Suppressor macrophage treated with lipopolysaccharide for 4 hours (primary cell): Measurements from ENCODE around the gene CACNA1I.

ENCODE experiments used
- DNase-seq: peaks from one replicate; pipeline ENCODE4 v3.0.0-alpha.2; 2020

Gene CACNA1I

GRCh38 chr22:39678862-39679490, 108.4 kb downstream of the CACNA1I start:
- no peak for DNase-seq

- no peak for DNase-seq
Measured at GRCh38 chr22:39679652-39680051, 109.1 kb downstream of the CACNA1I start.

GRCh38 chr22:39680486-39680885, 109.9 kb downstream of the CACNA1I start:
- no peak for DNase-seq

GRCh38 chr22:39681038-39681861, 110.7 kb downstream of the CACNA1I start:
- no peak for DNase-seq

- DNase-seq, result no peak
Measured at GRCh38 chr22:39682994-39683393, 112.4 kb downstream of the CACNA1I start.

- no peak for DNase-seq
Measured at GRCh38 chr22:39683639-39684038, 113.1 kb downstream of the CACNA1I start.

- DNase-seq, result no peak
Measured at GRCh38 chr22:39684702-39685281, 114.2 kb downstream of the CACNA1I start.

- no peak for DNase-seq
Measured at GRCh38 chr22:39685336-39686177, 115.0 kb downstream of the CACNA1I start.

GRCh38 chr22:39686178-39686620, 115.6 kb downstream of the CACNA1I start:
- no peak for DNase-seq

- no peak for DNase-seq
Measured at GRCh38 chr22:39686776-39687525, 116.4 kb downstream of the CACNA1I start.

- DNase-seq, result no peak
Measured at GRCh38 chr22:39688186-39688785, 117.7 kb downstream of the CACNA1I start.

GRCh38 chr22:39689421-39689820, 118.9 kb downstream of the CACNA1I start:
- no peak for DNase-seq

- DNase-seq, result no peak
Measured at GRCh38 chr22:39690881-39691605, 120.5 kb downstream of the CACNA1I start.

- DNase-seq, result no peak
Measured at GRCh38 chr22:39693943-39694500, 123.5 kb downstream of the CACNA1I start.

- DNase-seq, result no peak
Measured at GRCh38 chr22:39697790-39698430, 127.4 kb downstream of the CACNA1I start.

- no peak for DNase-seq
Measured at GRCh38 chr22:39699631-39700360, 129.2 kb downstream of the CACNA1I start.

- no peak for DNase-seq
Measured at GRCh38 chr22:39700565-39700964, 130.0 kb downstream of the CACNA1I start.

- DNase-seq, result no peak
Measured at GRCh38 chr22:39703091-39703490, 132.5 kb downstream of the CACNA1I start.

GRCh38 chr22:39703928-39704639, 133.5 kb downstream of the CACNA1I start:
- DNase-seq, result no peak
